GM12878 (cell line): ENCODE results near the gene SYNPO. TPM values are rescaled to one million over a fixed set of nuclear protein-coding genes. Genes with fewer than 3 reads are reported as not detected.

Source experiments
- ATAC-seq: fragments of 200-7000 bp; cut with Tn5 transposase; 3 replicates; pipeline ENCODE4 v1.9.1; 2020; ENCODE audit warnings: mild to moderate bottlenecking, moderate library complexity
- BruUV-seq: library from RNA; stranded (reverse); fragments of 400-500 nt; replicated peaks from 2 replicates; lab custom pipeline; 2021; lab: Mats Ljungman, UMichigan
- CTCF ChIA-PET: fragments of 300-600 bp; sonication (Branson Sonifier 250); formaldehyde crosslinking; extraction: SDS; loops from one replicate; lab custom pipeline; 2021; ENCODE audit warnings: inconsistent platforms; lab: Yijun Ruan, JAX
- POLR2A ChIA-PET: fragments of 350-600 bp; formaldehyde crosslinking; extraction: SDS; loops from one replicate; lab custom pipeline; 2021; ENCODE audit warnings: inconsistent platforms; lab: Charles Lee
- RAD21 ChIA-PET: fragments of 300-600 bp; sonication (Branson Sonifier 250); formaldehyde crosslinking; loops from one replicate; lab custom pipeline; 2023; ENCODE audit warnings: antibody characterized with exemption; ENCODE audit not compliant: unreplicated experiment; lab: Charles Lee
- SMC1A ChIA-PET: fragments of 300-600 bp; sonication (Branson Sonifier 250); formaldehyde crosslinking; loops from one replicate; lab custom pipeline; 2023; ENCODE audit not compliant: unreplicated experiment, uncharacterized antibody; lab: Charles Lee
- DNase-seq: peaks from one replicate; pipeline ENCODE4 v3.0.0-alpha.2; 2011; ENCODE audit warnings: low read depth, low spot score
- FAIRE-seq: peaks from 3 replicates; lab custom pipeline; 2011; peaks lifted over from hg19 to GRCh38; lab: Jason Lieb, UNC
- H2AFZ ChIP-seq: 2 replicates; pipeline ENCODE4 v1.6.0; 2011; ENCODE audit warnings: low read depth, low read length, control low read depth; ENCODE audit not compliant: control insufficient read depth
- H3K27ac ChIP-seq: 2 replicates; pipeline ENCODE4 v1.5.1; 2011; ENCODE audit warnings: control low read depth; ENCODE audit not compliant: control insufficient read depth, insufficient read depth
- H3K27me3 ChIP-seq, 2 experiments: replicated peaks in 1 of 2; 2 replicates each; pipeline versions ENCODE4 v1.6.0 to v1.6.1; 2011; ENCODE audit warnings: low read length in 1 of 2; ENCODE audit not compliant: control insufficient read depth in 2 of 2, insufficient read depth in 2 of 2
- H3K36me3 ChIP-seq, 2 experiments: 2 replicates each; pipeline ENCODE4 v1.5.1; 2011; ENCODE audit warnings: low read length in 1 of 2; ENCODE audit not compliant: control insufficient read depth in 2 of 2, insufficient read depth in 2 of 2
- H3K4me1 ChIP-seq: 2 replicates; pipeline ENCODE4 v1.6.1; 2011; ENCODE audit warnings: mild to moderate bottlenecking, low read length, moderate library complexity, mixed read lengths; ENCODE audit not compliant: control insufficient read depth, insufficient read depth
- H3K4me2 ChIP-seq: 2 replicates; pipeline ENCODE4 v1.6.0; 2011; ENCODE audit warnings: control low read depth; ENCODE audit not compliant: control insufficient read depth, insufficient read depth
- H3K4me3 ChIP-seq: fragments of 200-600 bp; sonication (generic); 2 replicates; pipeline ENCODE4 v1.5.1; 2016
- H3K79me2 ChIP-seq: 2 replicates; pipeline ENCODE4 v1.6.0; 2011; ENCODE audit warnings: low read length; ENCODE audit not compliant: control insufficient read depth, insufficient read depth
- H3K9ac ChIP-seq: 2 replicates; pipeline ENCODE4 v1.8.0; 2011; ENCODE audit warnings: low read length, control low read depth, mixed read lengths; ENCODE audit not compliant: control insufficient read depth, insufficient read depth
- H3K9me3 ChIP-seq: replicated peaks from 3 replicates; pipeline ENCODE4 v1.5.1; 2011; ENCODE audit warnings: mild to moderate bottlenecking, low read length; ENCODE audit not compliant: control insufficient read depth, insufficient read depth
- H4K20me1 ChIP-seq: 2 replicates; pipeline ENCODE4 v1.6.0; 2011; ENCODE audit not compliant: control insufficient read depth, insufficient read depth
- CBX5 ChIP-seq: sonication (generic); IDR thresholded peaks from 2 replicates; pipeline ENCODE4 v1.6.1; 2016; ENCODE audit warnings: low read depth, moderate library complexity, mild to moderate bottlenecking, inconsistent platforms
- EZH2 ChIP-seq: IDR thresholded peaks from 2 replicates; pipeline ENCODE4 v1.6.1; 2012; ENCODE audit warnings: low read depth, mild to moderate bottlenecking, control low read depth, inconsistent platforms, low read length, borderline replicate concordance; ENCODE audit not compliant: control insufficient read depth
- MYC ChIP-seq: IDR thresholded peaks from 2 replicates; pipeline ENCODE4 v1.6.1; 2011; ENCODE audit warnings: mild to moderate bottlenecking, low read length, moderate library complexity, inconsistent platforms; ENCODE audit not compliant: insufficient read depth, insufficient replicate concordance, insufficient read length, severe bottlenecking
- NFXL1 ChIP-seq: fragments of 450-650 bp; IDR thresholded peaks from 2 replicates; pipeline ENCODE4 v1.6.1; 2017; ENCODE audit warnings: antibody characterized with exemption, mild to moderate bottlenecking, borderline replicate concordance
- POLR2A ChIP-seq: IDR thresholded peaks from 2 replicates; pipeline ENCODE4 v1.6.1; 2011; ENCODE audit warnings: low read depth, mild to moderate bottlenecking, low read length
- WGBS: methylation state at CpG from one replicate; pipeline ENCODE4 v1.1.6; 2016; ENCODE audit warnings: low lambda C conversion rate; ENCODE audit not compliant: insufficient replicate concordance, insufficient coverage; ENCODE audit errors: missing lambda C conversion rate; 5-methylcytosine and 5-hydroxymethylcytosine counted together
- in situ Hi-C: fragments of 300-500 bp; cut with MboI; formaldehyde crosslinking; loops from 9 replicates; pipeline ENCODE4 v1.14.3; 2018; ENCODE audit warnings: mixed read lengths
- intact Hi-C: fragments of 100-400 bp; cut with micrococcal nuclease; formaldehyde crosslinking; loops from one replicate; pipeline ENCODE4 v1.14.2; 2022; ENCODE audit not compliant: unreplicated experiment
- polyA plus RNA-seq, 11 experiments: library from polyadenylated mRNA; depleted of rRNA in 4 of 11; unstranded in 6 of 11; stranded (reverse) in 5 of 11; fragments of >200 nt; fragmentation: Nextera tagmentation in 4 of 11; fragmentation: Illumina TruSeq in 1 of 11; extraction: Ambion mirVana in 4 of 11; extraction: Trizol in 1 of 11; gene quantifications; 1 replicate in 1 of 11; 2 replicates in 10 of 11; pipeline versions ENCODE4 v1.2.1 to v1.2.3, GENCODE V29; 2011 to 2016; ENCODE audit warnings: inconsistent platforms in 2 of 11, missing spikeins in 2 of 11, low read depth in 1 of 11
- total RNA-seq, 4 experiments: library from RNA; depleted of rRNA in 3 of 4; stranded (reverse); fragments of >200 nt in 3 of 4; fragmentation: Illumina TruSeq in 1 of 4; extraction: Trizol in 1 of 4; gene quantifications; 2 replicates each; pipeline versions ENCODE4 v1.2.1 to v1.2.3, GENCODE V29; 2013 to 2021
- TF ChIP-seq, protein P1 (sequence below): fragments of 450-650 bp; IDR thresholded peaks from 2 replicates; pipeline ENCODE4 v1.6.1; 2017; ENCODE audit warnings: low read depth, mild to moderate bottlenecking, moderate library complexity
- TF ChIP-seq, protein P2 (sequence below): fragments of 450-650 bp; formaldehyde crosslinking; IDR thresholded peaks from 2 replicates; pipeline ENCODE4 v1.4.0; 2022; ENCODE audit warnings: mild to moderate bottlenecking, moderate library complexity
- TF ChIP-seq, protein P3 (sequence below): IDR thresholded peaks from 2 replicates; pipeline ENCODE4 v1.6.1; 2011; ENCODE audit warnings: low read depth, mild to moderate bottlenecking, low read length, moderate library complexity, borderline replicate concordance; ENCODE audit errors: extremely low read depth

Gene SYNPO
- total and polyA plus RNA-seq, 10 of the 15 experiments (the other 5 are each of a cell fraction or from before 2014, with no cell fraction given): 0.77 to 21.0 (median 3.9) TPM

DNA sequence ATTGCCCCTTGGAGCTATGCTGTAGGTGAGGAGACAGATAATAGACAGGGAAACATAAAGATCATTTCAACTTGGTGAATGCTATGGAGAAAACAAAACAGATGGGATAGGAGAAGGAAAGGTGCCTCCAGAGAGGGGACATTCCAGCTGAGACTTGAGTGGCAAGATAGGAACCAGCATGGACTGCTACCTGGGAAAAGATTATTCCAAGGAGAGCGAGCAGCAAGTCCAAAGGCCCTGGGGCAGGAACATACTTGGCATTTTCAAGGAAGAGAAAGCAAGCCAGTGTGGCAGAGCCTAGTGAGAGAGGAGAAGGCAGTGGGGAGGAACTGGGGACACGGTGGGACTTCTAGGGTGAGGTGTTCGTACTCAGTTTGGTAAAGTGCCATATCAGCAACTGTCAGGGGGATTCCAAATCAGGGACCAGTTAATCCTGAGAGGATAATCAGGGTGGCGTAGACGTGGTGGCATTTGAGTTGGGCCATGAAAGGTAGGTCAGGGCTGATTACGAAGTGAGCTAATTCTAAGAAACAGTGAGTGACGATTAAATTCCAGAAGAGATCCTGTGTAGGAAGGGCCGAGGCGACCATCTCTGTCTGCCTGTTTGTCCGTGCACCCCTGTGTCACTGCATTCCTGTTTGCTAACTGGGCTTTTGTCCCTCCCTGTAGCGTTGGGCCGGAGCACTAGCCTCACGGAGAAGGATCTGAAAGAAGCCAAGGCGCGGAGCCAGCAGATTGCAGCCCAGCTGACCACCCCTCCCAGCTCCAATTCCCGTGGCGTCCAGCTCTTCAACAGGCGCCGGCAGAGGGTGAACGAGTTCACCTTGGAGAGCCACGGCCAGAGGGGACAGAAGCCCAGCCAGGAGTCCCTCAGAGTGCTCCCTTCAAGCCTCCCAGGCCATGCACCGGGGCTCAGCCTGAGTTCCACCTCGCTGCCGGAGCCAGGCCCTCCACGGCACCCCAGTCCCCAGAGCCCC is 7.1 kb downstream of the SYNPO start:
- Histone ChIP-seq H3K4me2 (no peak overlapping the region), H3K4me1 (0 out of 2 replicates have a peak, but pooled peaks cover 3% of the 10 kb centered on the region), H2AFZ (no peak overlapping the region), H3K36me3 (no peaks in the 10 kb centered on the region), H3K9me3 (no peaks in the 10 kb centered on the region), H3K9ac (no peak overlapping the region), H3K27ac (no peak overlapping the region), H3K27me3 (no peaks in the 10 kb centered on the region), H4K20me1 (no peaks in the 10 kb centered on the region), H3K4me3 (no peak overlapping the region), H3K79me2 (no peaks in the 10 kb centered on the region)
- WGBS: 63% methylated on average over 25 of the region's 25 CpGs
- ChIA-PET CTCF (no interaction called here), POLR2A (interaction anchor here (0.7 kb wide), 1 partner anchor 266 kb away, joined by 3 read pairs; no protein-coding TSS in a partner anchor), SMC1A (interaction anchor here (1.3 kb wide), 1 partner anchor 87 kb away, joined by 3 read pairs; no protein-coding TSS in a partner anchor), RAD21 (no interaction called here)
- no peak for TF ChIP-seq POLR2A
- no peak for TF ChIP-seq EZH2
- TF ChIP-seq, protein P1, sequence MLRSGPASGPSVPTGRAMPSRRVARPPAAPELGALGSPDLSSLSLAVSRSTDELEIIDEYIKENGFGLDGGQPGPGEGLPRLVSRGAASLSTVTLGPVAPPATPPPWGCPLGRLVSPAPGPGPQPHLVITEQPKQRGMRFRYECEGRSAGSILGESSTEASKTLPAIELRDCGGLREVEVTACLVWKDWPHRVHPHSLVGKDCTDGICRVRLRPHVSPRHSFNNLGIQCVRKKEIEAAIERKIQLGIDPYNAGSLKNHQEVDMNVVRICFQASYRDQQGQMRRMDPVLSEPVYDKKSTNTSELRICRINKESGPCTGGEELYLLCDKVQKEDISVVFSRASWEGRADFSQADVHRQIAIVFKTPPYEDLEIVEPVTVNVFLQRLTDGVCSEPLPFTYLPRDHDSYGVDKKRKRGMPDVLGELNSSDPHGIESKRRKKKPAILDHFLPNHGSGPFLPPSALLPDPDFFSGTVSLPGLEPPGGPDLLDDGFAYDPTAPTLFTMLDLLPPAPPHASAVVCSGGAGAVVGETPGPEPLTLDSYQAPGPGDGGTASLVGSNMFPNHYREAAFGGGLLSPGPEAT: no peak
- TF ChIP-seq, protein P2, sequence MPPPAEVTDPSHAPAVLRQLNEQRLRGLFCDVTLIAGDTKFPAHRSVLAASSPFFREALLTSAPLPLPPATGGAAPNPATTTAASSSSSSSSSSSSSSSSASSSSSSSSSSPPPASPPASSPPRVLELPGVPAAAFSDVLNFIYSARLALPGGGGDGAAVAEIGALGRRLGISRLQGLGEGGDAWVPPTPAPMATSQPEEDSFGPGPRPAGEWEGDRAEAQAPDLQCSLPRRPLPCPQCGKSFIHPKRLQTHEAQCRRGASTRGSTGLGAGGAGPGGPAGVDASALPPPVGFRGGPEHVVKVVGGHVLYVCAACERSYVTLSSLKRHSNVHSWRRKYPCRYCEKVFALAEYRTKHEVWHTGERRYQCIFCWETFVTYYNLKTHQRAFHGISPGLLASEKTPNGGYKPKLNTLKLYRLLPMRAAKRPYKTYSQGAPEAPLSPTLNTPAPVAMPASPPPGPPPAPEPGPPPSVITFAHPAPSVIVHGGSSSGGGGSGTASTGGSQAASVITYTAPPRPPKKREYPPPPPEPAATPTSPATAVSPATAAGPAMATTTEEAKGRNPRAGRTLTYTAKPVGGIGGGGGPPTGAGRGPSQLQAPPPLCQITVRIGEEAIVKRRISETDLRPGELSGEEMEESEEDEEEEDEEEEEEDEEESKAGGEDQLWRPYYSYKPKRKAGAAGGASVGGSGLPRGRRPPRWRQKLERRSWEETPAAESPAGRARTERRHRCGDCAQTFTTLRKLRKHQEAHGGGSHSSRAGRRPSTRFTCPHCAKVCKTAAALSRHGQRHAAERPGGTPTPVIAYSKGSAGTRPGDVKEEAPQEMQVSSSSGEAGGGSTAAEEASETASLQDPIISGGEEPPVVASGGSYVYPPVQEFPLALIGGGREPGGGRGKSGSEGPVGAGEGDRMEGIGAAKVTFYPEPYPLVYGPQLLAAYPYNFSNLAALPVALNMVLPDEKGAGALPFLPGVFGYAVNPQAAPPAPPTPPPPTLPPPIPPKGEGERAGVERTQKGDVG (CRISPR knock-in tag): no peak
- TF ChIP-seq NFXL1: no peak
- TF ChIP-seq CBX5: no peak
- TF ChIP-seq, protein P3, sequence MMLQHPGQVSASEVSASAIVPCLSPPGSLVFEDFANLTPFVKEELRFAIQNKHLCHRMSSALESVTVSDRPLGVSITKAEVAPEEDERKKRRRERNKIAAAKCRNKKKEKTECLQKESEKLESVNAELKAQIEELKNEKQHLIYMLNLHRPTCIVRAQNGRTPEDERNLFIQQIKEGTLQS: no peak
- TF ChIP-seq MYC: no peak
- ATAC-seq (no peak), FAIRE-seq (no peak), DNase-seq (no peak)
- in situ Hi-C loops: no loop called here
- intact Hi-C loops: no loop called here
- BruUV-seq: no TSS peak
